ENCODE data around the gene SCRN1. TPM values are rescaled to one million over a fixed set of nuclear protein-coding genes. Genes with fewer than 3 reads are reported as not detected.

Gene SCRN1
- total RNA-seq, 1 experiment from 2014 or later: 96.2 TPM

GRCh38 chr7:29929018-29929807 is 60.4 kb downstream of the SCRN1 start (continued):
- no peak for TF ChIP-seq AFF4 (CRISPR knock-in tag; IDR thresholded peaks at IDR 0.05; ENCODE audit: borderline replicate concordance)
- TF ChIP-seq, protein P1, sequence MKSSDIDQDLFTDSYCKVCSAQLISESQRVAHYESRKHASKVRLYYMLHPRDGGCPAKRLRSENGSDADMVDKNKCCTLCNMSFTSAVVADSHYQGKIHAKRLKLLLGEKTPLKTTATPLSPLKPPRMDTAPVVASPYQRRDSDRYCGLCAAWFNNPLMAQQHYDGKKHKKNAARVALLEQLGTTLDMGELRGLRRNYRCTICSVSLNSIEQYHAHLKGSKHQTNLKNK (CRISPR knock-in tag; IDR thresholded peaks at IDR 0.05): no peak

DNA sequence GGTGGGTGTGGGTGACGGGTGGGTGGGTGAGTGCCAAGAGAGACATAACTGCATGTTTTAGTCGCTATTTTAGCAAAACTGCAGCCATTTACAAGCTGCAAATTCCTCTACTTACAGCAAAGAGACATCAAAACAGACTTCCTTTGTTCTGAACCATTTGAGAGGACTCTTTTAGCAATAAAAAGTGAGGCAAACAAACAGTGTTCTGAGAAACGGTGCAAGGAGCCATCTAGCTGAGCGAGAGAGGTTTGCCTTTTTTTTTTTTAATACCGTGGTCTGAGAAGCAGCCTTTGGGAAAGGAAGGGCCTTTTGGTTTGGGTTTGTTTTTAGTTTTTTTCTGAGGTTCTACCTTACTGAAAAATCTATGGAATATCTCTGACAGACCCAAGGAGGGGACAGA is 62.9 kb downstream of the SCRN1 start:
- CTCF ChIA-PET: interaction anchor here (1.2 kb wide), 1 partner anchor 178 kb away, joined by 3 read pairs; no protein-coding TSS in a partner anchor
- ATAC-seq (no peak), DNase-seq (ENCODE audit: low spot score) (no peak)
- Mint-ChIP-seq H3K27me3 (ENCODE audit: low read depth) (no peaks in the 10 kb centered on the region), H3K27ac (no peak overlapping the region), H3K4me3 (no peak overlapping the region), H3K9me3 (no peaks in the 10 kb centered on the region), H3K4me1 (no peaks in the 10 kb centered on the region), H3K36me3 (peaks cover 35% of the 10 kb centered on the region)
- POLR2A ChIA-PET: no interaction called here
- no peak for TF ChIP-seq ZNF423 (CRISPR knock-in tag; IDR thresholded peaks at IDR 0.05)
- TF ChIP-seq EMX1 (CRISPR knock-in tag; IDR thresholded peaks at IDR 0.05): no peak
- no peak for TF ChIP-seq ELF4 (CRISPR knock-in tag; IDR thresholded peaks at IDR 0.05; ENCODE audit: low read depth)
- TF ChIP-seq, protein P2, sequence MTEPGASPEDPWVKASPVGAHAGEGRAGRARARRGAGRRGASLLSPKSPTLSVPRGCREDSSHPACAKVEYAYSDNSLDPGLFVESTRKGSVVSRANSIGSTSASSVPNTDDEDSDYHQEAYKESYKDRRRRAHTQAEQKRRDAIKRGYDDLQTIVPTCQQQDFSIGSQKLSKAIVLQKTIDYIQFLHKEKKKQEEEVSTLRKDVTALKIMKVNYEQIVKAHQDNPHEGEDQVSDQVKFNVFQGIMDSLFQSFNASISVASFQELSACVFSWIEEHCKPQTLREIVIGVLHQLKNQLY (CRISPR knock-in tag; IDR thresholded peaks at IDR 0.05): no peak
- no peak for TF ChIP-seq IRF1 (CRISPR knock-in tag; IDR thresholded peaks at IDR 0.05)
- no peak for TF ChIP-seq CDX4 (CRISPR knock-in tag; IDR thresholded peaks at IDR 0.05; ENCODE audit: borderline replicate concordance)
- TF ChIP-seq ZNF396 (CRISPR knock-in tag; IDR thresholded peaks at IDR 0.05; ENCODE audit: borderline replicate concordance): no peak
- TF ChIP-seq, protein P3, sequence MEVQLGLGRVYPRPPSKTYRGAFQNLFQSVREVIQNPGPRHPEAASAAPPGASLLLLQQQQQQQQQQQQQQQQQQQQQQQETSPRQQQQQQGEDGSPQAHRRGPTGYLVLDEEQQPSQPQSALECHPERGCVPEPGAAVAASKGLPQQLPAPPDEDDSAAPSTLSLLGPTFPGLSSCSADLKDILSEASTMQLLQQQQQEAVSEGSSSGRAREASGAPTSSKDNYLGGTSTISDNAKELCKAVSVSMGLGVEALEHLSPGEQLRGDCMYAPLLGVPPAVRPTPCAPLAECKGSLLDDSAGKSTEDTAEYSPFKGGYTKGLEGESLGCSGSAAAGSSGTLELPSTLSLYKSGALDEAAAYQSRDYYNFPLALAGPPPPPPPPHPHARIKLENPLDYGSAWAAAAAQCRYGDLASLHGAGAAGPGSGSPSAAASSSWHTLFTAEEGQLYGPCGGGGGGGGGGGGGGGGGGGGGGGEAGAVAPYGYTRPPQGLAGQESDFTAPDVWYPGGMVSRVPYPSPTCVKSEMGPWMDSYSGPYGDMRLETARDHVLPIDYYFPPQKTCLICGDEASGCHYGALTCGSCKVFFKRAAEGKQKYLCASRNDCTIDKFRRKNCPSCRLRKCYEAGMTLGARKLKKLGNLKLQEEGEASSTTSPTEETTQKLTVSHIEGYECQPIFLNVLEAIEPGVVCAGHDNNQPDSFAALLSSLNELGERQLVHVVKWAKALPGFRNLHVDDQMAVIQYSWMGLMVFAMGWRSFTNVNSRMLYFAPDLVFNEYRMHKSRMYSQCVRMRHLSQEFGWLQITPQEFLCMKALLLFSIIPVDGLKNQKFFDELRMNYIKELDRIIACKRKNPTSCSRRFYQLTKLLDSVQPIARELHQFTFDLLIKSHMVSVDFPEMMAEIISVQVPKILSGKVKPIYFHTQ (CRISPR knock-in tag; IDR thresholded peaks at IDR 0.05): no peak
- no peak for TF ChIP-seq SP1 (CRISPR knock-in tag; conservative IDR thresholded peaks at IDR 0.05)
- TF ChIP-seq ZNF121 (CRISPR knock-in tag; IDR thresholded peaks at IDR 0.05): no peak
- TF ChIP-seq, protein P4, sequence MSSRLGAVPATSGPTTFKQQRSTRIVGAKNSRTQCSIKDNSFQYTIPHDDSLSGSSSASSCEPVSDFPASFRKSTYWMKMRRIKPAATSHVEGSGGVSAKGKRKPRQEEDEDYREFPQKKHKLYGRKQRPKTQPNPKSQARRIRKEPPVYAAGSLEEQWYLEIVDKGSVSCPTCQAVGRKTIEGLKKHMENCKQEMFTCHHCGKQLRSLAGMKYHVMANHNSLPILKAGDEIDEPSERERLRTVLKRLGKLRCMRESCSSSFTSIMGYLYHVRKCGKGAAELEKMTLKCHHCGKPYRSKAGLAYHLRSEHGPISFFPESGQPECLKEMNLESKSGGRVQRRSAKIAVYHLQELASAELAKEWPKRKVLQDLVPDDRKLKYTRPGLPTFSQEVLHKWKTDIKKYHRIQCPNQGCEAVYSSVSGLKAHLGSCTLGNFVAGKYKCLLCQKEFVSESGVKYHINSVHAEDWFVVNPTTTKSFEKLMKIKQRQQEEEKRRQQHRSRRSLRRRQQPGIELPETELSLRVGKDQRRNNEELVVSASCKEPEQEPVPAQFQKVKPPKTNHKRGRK (CRISPR knock-in tag; IDR thresholded peaks at IDR 0.05; ENCODE audit: borderline replicate concordance): no peak
- TF ChIP-seq NFE2L1 (CRISPR knock-in tag; IDR thresholded peaks at IDR 0.05): no peak
- TF ChIP-seq HMGXB4 (CRISPR knock-in tag; IDR thresholded peaks at IDR 0.05): no peak
- TF ChIP-seq FOXJ3 (CRISPR knock-in tag; IDR thresholded peaks at IDR 0.05; ENCODE audit: borderline replicate concordance): no peak
- no peak for TF ChIP-seq ATF1 (CRISPR knock-in tag; IDR thresholded peaks at IDR 0.05)
- TF ChIP-seq, protein P5, sequence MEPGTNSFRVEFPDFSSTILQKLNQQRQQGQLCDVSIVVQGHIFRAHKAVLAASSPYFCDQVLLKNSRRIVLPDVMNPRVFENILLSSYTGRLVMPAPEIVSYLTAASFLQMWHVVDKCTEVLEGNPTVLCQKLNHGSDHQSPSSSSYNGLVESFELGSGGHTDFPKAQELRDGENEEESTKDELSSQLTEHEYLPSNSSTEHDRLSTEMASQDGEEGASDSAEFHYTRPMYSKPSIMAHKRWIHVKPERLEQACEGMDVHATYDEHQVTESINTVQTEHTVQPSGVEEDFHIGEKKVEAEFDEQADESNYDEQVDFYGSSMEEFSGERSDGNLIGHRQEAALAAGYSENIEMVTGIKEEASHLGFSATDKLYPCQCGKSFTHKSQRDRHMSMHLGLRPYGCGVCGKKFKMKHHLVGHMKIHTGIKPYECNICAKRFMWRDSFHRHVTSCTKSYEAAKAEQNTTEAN (CRISPR knock-in tag; IDR thresholded peaks at IDR 0.05): no peak
